Measurements from ENCODE around the gene OR2M5. TPM values are rescaled to one million over a fixed set of nuclear protein-coding genes. Genes with fewer than 3 reads are reported as not detected.

Gene OR2M5
- total RNA-seq, 1 donor from 2014 or later = not detected

GRCh38 chr1:248155927-248156326 is 11.0 kb downstream of the OR2M5 start:
- no peak for TF ChIP-seq CTCF (IDR thresholded peaks at IDR 0.05; ENCODE audit: unreplicated experiment)
- no peaks in the 10 kb centered on the region for H3K27me3 Mint-ChIP-seq (ENCODE audit: unreplicated experiment)
- no peak overlapping the region for H3K27ac Mint-ChIP-seq (ENCODE audit: unreplicated experiment)
- DNase-seq (ENCODE audit: low spot score) = no peak
- H3K36me3 Mint-ChIP-seq (ENCODE audit: low read depth, unreplicated experiment) = no peaks in the 10 kb centered on the region
- no peak overlapping the region for H3K4me3 Mint-ChIP-seq (ENCODE audit: unreplicated experiment)
- peaks cover 24% of the 10 kb centered on the region for H3K9me3 Mint-ChIP-seq (ENCODE audit: unreplicated experiment)
- no peaks in the 10 kb centered on the region for H3K4me1 Mint-ChIP-seq (ENCODE audit: unreplicated experiment)

DNA sequence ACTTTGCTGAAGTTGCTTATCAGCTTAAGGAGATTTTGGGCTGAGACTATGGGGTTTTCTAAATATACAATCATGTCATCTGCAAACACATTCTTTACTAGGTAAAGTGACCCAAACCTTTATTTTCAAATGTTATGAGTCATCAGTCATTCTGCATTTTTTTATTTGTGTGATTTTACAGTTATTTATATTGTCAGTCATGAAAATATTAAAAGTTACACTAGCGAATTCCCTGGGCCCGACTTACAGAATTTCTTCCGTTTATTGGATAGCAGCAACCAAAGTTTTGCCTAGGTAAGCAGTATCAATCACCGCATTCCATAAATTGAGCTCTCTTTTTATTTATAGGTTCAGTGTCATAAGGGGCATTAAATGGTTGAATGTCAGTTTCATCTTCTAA is 13.8 kb downstream of the OR2M5 start:
- Mint-ChIP-seq H3K27me3 (ENCODE audit: unreplicated experiment) (no peaks in the 10 kb centered on the region), H3K36me3 (ENCODE audit: low read depth, unreplicated experiment) (no peaks in the 10 kb centered on the region), H3K9me3 (ENCODE audit: unreplicated experiment) (peaks cover 13% of the 10 kb centered on the region), H3K4me1 (ENCODE audit: unreplicated experiment) (no peaks in the 10 kb centered on the region), H3K27ac (ENCODE audit: unreplicated experiment) (no peak overlapping the region), H3K4me3 (ENCODE audit: unreplicated experiment) (no peak overlapping the region)
- TF ChIP-seq CTCF (IDR thresholded peaks at IDR 0.05; ENCODE audit: unreplicated experiment) = no peak
- DNase-seq (ENCODE audit: low spot score) = no peak

DNA sequence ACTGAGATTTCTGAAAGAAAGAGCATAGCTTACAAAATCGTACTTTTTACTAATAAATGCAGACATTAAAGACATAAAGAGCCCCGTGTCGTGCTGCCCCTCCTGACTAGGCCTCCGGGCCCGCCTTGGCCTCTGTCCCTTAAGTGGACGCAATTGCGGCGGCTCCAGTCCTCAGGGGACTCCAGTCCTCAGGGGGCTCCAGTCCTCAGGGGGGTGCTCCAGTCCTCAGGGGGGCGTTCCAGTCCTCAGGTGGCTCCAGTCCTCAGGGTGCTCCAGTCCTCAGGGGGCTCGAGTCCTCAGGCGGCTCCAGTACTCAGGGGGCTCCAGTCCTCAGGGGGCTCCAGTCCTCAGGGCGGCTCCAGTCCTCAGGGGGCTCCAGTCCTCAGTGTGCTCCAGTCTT is 19.1 kb downstream of the OR2M5 start:
- Mint-ChIP-seq H3K36me3 (ENCODE audit: low read depth, unreplicated experiment) (no peaks in the 10 kb centered on the region), H3K4me3 (ENCODE audit: unreplicated experiment) (no peak overlapping the region), H3K9me3 (ENCODE audit: unreplicated experiment) (peaks cover 17% of the 10 kb centered on the region), H3K27me3 (ENCODE audit: unreplicated experiment) (peaks cover 4% of the 10 kb centered on the region), H3K4me1 (ENCODE audit: unreplicated experiment) (no peaks in the 10 kb centered on the region), H3K27ac (ENCODE audit: unreplicated experiment) (no peak overlapping the region)
- TF ChIP-seq CTCF (IDR thresholded peaks at IDR 0.05; ENCODE audit: unreplicated experiment) = no peak
- DNase-seq (ENCODE audit: low spot score) = no peak

DNA sequence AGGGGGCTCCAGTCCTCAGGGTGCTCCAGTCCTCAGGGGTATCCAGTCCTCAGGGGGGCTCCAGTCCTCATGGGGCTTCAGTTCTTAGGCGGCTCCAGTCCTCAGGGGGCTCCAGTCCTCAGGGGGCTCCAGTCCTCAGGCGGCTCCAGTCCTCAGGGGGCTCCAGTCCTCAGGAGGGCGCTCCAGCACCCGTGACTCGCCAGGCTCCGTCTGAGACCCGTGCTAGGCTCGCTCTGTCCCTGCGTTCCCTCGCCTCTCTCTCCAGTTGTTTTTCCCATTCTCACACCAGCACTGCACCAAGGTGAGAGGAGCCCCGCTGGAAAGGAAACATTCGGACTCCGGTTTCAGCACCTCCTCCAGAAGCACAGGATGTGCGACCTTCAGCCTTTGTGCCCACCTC is 20.2 kb downstream of the OR2M5 start:
- Mint-ChIP-seq H3K27me3 (ENCODE audit: unreplicated experiment) (peaks cover 4% of the 10 kb centered on the region), H3K9me3 (ENCODE audit: unreplicated experiment) (peaks cover 14% of the 10 kb centered on the region), H3K4me1 (ENCODE audit: unreplicated experiment) (no peaks in the 10 kb centered on the region), H3K36me3 (ENCODE audit: low read depth, unreplicated experiment) (no peaks in the 10 kb centered on the region), H3K4me3 (ENCODE audit: unreplicated experiment) (no peak overlapping the region), H3K27ac (ENCODE audit: unreplicated experiment) (no peak overlapping the region)
- DNase-seq (ENCODE audit: low spot score) = no peak
- no peak for TF ChIP-seq CTCF (IDR thresholded peaks at IDR 0.05; ENCODE audit: unreplicated experiment)

DNA sequence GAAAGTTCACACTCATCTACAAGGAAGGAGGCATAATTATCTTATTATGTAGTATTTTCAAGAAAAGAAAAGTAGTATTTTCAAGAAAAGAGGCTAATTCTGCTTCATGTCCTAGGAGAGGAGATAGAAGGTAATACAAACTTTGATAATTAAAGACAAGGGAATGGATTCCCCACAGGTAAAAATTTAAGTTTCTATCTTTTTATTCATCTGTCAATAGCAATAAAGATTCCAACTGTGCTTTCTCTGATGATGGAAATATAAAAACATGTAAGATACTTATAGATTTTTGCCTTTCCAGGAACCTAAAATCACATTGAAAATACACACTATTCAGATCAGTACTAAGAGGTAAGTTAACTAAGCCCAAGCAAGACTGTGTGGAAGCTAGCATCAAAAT is 29.6 kb downstream of the OR2M5 start, which contains the start of gene OR2M2:
TSS of gene OR2M2 (plus strand) at position 301 of the 400 bp plus-strand sequence. CDS start 5,165 bp downstream, outside the sequence.
- TF ChIP-seq CTCF (IDR thresholded peaks at IDR 0.05; ENCODE audit: unreplicated experiment) = no peak
- Mint-ChIP-seq H3K27me3 (ENCODE audit: unreplicated experiment) (no peaks in the 10 kb centered on the region), H3K36me3 (ENCODE audit: low read depth, unreplicated experiment) (no peaks in the 10 kb centered on the region), H3K27ac (ENCODE audit: unreplicated experiment) (no peak within 1 kb of the TSS), H3K4me1 (ENCODE audit: unreplicated experiment) (no peaks in the 10 kb centered on the region), H3K9me3 (ENCODE audit: unreplicated experiment) (no peaks in the 10 kb centered on the region), H3K4me3 (ENCODE audit: unreplicated experiment) (no peak within 1 kb of the TSS)
- DNase-seq (ENCODE audit: low spot score) = no peak
